HEK293T (cell line): ENCODE data around the gene MTA1.

Experiments used
- ARNT ChIP-seq: fragments of 450-650 bp; IDR thresholded peaks from 2 replicates; pipeline ENCODE4 v1.6.1; 2017; ENCODE audit warnings: mild to moderate bottlenecking
- ELF4 ChIP-seq: fragments of 450-650 bp; IDR thresholded peaks from 2 replicates; pipeline ENCODE4 v1.6.1; 2017; ENCODE audit warnings: antibody characterized with exemption
- FOXA1 ChIP-seq: fragments of 450-650 bp; IDR thresholded peaks from 2 replicates; pipeline ENCODE4 v1.6.1; 2016; ENCODE audit warnings: mild to moderate bottlenecking
- FOXK2 ChIP-seq: fragments of 450-650 bp; IDR thresholded peaks from 2 replicates; pipeline ENCODE4 v1.6.1; 2016; ENCODE audit warnings: mild to moderate bottlenecking
- FOXM1 ChIP-seq: fragments of 450-650 bp; IDR thresholded peaks from 2 replicates; pipeline ENCODE4 v1.6.1; 2017; ENCODE audit warnings: mild to moderate bottlenecking, borderline replicate concordance
- L3MBTL2 ChIP-seq: fragments of 450-650 bp; conservative IDR thresholded peaks from 2 replicates; pipeline ENCODE4 v1.6.1; 2016; ENCODE audit warnings: mild to moderate bottlenecking
- LEF1 ChIP-seq: fragments of 450-650 bp; IDR thresholded peaks from 2 replicates; pipeline ENCODE4 v1.6.1; 2017; ENCODE audit warnings: mild to moderate bottlenecking, borderline replicate concordance
- SP1 ChIP-seq: fragments of 450-650 bp; IDR thresholded peaks from 2 replicates; pipeline ENCODE4 v1.6.1; 2017
- TARDBP ChIP-seq: fragments of 450-650 bp; IDR thresholded peaks from 2 replicates; pipeline ENCODE4 v1.6.1; 2016
- ZNF384 ChIP-seq: fragments of 450-650 bp; IDR thresholded peaks from 2 replicates; pipeline ENCODE4 v1.6.1; 2016

DNA sequence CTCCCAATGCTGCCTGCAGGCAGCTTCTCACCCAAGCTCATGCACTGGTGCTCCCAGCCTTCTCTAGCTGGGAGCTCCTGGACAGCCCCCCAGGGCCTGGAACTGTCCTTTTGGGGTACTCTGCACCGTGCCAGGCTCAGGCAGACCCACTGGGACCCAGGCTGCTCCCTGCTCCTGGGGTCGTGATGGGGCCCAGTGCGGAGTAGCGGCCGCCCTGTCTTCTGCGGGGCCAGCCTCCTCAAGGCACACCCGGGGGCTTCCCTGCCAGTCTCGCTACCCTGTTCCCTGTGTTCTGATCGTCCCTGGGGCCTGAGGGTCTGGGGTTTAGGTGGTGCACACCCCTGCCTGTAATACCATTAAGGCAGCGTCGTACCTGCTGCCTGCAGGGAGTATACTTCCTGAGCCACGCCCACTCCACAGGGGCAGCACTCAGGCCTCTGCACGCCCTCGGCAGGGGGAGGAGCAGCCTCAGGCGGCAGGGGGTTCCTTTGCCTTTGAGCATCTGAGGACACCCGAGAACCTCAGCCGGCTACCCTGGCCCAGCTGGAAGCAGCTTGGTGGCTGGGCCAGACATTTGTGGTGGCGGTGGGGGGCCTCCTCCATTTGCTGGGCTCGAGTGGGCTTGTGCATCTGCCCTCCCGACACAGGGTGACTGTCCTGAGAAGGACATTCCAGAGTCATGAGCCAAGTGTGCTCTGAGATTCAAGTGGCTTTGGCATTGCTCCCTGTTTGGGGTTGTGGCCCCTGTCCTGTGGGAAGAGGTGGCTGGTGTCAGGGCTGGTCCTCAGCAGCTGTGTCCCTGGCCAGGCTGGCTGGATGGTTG lies 45.8 kb downstream of the MTA1 start:
- TF ChIP-seq SP1 (no peak), ZNF384 (no peak), LEF1 (no peak), TARDBP (no peak), FOXK2 (no peak), FOXA1 (no peak), FOXM1 (no peak), ELF4 (no peak), ARNT (no peak), L3MBTL2 (no peak)
